COLO668 (cell line): Measurements from ENCODE around the gene CD244.
"Not testable (repeated sequence)": the region's sequence is repeated elsewhere in the genome, so short reads cannot be mapped to it uniquely, and the experiment has no call there.

ENCODE experiments used
- DNase-seq: peaks from one replicate; lab custom pipeline; 2025; ENCODE audit not compliant: unreplicated experiment; lab: John Stamatoyannopoulos, UW

CD244 gene

GRCh38 chr1:160880216-160880615 is 17.5 kb upstream of the CD244 start:
- DNase-seq: no peak

GRCh38 chr1:160879056-160879455 is 16.4 kb upstream of the CD244 start:
- no peak for DNase-seq

GRCh38 chr1:160877221-160877620 is 14.5 kb upstream of the CD244 start:
- DNase-seq: no peak

DNA sequence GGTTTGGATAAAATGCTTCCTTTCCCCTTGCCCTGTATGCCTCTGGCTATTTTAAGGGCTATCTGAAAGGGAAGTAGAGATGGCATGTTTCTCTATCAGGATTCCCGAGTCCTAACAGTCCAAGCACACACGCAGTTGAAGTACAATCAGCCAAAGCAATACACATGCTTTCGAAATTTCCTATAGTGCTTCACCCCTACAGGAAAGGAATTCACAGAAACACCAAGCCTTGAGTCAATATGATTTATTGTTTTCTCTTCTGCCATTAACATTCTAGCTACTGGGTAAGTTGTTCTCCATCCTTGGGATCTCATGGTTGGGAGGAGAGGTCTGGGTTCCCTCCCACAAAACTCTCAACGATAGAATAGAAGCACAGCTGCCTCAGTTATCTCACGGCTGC is 13.6 kb upstream of the CD244 start:
- DNase-seq: no peak

DNA sequence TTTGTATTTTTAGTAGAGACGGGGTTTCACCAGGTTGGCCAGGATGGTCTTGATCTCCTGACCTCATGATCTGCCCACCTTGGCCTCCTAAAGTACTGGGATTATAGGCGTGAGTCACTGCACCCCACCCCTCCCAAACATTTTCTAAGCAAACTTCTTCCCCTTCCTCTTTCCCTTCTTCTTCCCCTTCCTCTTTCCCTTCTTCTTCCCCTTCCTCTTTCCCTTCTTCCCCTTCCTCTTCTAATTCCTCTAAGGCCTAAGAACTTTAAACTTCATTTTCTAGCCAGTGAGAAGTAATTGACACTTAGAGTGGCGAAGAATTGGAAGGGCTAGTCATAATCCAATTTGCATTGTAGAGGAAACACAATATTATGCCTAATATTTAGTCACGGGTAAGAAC is 12.9 kb upstream of the CD244 start:
- DNase-seq: not testable (repeated sequence)

DNA sequence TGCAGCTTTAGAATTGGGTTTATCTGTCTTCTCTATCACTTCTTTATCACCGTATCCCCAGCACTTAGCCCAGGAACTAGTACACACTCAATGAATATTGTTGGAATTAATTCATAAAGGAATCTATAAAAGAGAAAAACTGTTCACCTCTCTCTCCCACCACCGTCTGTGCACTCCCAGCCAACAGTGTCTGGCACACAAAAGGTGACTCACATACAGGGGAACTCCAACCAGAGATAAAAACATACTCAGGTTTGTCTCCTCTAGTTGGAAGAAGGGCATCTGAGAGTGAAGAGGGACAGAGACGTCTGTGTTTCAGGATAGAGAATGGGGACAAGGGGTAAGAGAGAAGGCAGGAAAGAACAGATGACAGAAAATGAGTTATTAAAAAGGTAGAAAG is 12.2 kb upstream of the CD244 start:
- DNase-seq: no peak

DNA sequence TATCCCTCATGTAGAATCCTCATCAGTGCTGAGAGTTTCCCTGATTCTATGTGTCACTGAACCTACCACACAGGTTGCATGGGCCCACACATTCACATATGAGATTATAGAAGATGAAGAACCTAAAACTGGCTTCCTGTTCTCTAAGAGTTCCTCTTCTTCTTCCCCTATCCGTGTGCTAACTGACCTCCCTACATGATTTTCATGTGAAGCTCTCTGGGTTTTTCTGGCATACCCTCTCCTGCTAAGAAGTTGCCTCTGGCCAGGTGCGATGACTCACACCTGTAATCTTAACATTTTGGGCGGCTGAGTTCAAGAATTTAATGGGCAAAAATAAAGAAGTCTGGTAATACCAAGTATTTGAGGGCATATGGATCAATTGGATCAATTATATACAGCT is 5.5 kb upstream of the CD244 start:
- DNase-seq: no peak

DNA sequence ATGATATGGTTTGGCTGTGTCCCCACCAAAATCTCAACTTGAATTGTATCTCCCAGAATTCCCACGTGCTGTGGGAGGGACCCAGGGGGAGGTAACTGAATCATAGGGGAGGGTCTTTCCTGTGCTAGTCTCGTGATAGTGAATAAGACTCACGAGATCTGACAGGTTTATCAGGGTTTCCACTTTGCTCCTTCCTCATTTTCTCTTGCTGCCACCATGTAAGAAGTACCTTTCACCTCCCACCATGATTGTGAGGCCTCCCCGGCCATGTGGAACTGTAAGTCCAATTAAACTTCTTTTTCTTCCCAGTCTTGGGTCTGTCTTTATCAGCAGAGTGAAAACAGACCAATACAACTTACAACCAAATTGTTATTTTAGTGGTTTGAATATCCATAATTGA is 5.0 kb upstream of the CD244 start:
- DNase-seq: not testable (repeated sequence)

GRCh38 chr1:160866695-160867260 is 4.1 kb upstream of the CD244 start:
- no peak for DNase-seq

- DNase-seq: no peak
Measured at GRCh38 chr1:160866001-160866694, 3.5 kb upstream of the CD244 start.

DNA sequence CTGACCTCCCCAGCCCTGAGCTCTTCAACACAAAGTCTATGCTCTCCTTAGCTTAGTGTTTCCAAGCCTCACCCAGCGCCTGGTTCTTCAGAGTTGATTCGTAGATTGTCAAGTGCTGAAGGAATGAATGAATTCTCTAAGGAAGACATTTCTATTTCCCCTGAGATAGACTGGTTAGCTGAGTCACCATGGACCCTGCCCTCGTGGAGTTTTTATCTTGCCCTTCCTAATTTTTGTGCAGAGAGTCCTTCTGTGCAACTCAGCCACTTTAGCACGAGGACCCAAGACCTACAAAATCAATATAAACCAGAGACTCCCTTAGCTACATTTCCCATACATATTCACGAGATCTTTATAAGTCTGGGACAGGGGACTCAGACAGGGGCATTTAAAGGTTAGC is 2.6 kb upstream of the CD244 start:
- no peak for DNase-seq

DNA sequence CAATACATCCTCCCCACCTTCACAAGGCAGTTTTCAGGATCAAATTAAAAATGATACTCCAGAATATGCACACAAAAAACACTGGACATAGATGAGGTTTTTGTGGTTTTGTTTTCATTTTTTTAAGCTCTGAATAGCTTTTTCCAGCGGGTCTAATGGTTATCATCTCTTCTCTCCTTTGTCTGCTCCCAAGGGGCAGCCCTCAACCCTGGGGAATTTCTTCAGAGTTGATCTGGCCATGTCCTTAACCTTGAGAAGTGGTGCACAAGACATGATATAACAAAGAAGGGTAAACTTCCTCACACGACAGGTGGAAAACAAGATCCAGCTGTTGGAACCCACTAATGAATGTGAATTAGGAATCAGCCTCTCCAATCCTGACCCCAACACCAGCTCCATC is 1.5 kb upstream of the CD244 start:
- no peak for DNase-seq

DNA sequence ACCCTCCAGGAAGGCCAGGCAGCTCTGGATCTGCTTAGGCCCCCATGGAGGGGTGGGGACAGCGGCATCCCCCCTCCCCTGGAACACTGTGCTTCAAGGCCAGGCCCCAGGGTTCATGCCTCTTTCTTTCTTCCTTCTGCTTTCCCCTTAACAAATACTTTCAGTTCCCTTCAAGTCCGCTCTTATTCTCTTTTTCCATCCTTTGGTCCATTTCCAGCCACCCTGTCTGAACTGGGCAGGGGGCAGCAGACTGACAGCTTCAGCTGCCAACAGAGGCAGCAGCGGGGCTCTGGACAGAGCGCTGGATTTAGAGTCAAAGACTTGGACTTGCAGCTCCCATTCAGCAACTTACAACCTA is 1.1 kb upstream of the CD244 start:
- no peak for DNase-seq

DNA sequence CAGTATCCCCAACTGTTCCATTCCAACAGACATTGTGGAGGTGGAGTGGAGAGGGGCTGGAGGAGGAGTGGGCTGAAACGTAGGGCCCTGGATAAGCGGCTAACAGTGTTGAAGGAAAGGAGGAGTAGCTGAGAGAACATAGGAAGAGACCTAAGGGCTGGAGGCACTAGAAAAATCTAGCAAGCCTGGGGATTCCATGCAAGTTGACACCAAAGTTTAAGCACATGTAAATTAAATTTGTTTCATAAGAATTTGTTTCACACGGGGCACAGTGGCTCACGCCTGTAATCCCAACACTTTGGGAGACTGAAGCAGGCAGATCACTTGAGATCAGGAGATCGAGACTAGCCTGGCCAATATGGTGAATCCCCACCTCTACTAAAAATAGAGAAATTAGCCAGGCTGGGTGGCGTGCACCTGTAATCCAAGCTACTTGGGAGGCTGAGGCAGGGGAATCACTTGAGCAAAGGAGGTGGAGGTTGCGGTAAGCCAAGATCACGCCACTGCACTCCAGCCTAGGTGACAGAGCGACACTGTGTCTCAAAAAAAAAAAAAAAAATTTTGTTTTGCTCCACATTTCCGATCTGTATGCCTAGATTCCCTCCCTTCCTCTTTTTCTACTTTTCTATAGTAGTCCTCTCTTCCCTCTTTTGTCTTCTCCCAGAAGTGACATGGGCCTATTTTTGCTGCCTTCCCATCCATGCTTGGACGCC is 530 bp upstream of the CD244 start:
- no peak for DNase-seq

DNA sequence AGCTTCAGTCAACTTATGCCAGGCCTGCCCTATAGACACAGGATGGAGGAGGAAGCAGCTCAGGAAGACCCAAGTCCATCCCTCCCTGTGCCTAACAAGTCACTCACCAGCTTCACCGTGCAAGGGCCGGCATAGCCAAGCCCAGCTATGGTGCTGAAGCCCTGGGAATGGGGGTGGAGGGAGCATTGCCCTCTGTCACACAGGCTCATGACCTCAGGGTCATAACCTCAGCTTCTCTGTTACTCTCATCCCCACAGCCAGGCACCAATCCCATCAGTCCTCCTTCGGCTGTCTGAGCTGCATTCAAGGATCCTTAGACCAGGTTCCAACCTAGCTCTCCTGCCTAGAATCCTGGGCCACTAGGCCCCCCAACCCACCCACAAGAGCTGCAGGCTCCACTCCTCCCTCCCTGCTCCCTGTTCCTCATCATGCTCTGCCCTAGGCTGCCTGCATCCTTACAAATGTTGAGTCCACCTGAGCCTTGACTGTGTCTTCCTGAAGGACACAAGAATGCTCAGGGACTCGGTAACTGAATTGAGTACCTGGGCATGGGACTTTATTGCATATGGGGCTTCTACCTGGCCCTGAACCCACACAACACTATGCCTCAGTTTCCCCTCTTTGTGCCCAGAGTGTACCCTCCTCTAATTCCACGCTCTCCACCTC is 1.7 kb downstream of the CD244 start:
- DNase-seq: no peak

DNA sequence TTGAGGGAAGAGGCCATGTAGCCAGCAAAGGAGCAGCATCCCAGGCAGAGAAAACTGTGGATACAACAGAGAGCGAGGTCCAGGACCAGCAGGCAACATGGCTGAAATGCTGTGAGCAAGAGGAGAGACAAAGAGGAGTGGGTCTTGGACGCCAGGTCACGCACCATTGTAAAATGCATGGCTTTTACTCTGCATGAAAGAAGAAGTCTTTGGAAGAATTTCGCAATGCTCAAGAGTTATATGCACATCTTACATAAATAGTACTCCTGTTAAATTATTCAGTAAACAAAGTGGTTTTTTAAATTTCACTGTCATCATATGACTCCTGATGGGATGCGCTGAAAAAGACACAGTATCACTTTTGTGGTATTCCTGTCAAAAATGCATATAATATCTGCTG is 3.5 kb downstream of the CD244 start:
- no peak for DNase-seq

DNA sequence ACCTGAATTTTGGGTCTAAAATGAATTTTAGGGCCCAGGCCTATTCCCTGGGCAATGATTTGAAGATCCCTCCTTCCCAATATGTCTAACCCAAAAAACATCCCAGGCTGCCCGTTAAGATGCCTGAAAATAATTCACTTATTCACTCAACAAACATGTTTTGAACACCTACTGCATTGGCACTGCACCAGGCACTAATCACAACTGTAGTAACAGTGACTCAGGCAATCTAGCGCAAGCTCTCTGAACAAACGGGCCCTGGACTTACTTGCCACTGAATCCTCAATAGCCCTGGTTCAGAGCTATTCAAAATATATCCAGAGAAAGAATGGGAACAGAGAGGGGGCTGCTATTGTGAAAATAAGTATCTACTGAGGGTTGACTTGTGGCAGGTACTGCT is 4.2 kb downstream of the CD244 start:
- DNase-seq: no peak

DNA sequence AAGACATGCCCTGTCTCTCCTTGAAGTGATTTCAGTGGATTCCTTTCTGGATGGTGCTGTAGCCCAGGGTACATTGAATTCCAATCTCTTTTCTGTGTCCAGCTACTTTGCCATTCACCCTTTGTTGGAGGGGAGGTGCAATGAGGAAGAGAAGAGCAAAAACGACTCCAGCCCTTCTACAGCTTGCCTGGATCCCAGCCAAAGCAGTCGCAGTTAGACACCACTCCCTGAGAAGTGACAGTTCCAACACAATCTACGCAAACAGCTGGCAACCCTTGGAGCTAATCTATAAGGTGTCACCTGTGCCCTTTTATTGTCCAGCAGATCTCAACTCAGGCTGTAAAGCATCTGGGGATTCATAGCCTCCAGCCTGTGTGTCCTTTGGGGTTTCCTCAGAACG is 4.6 kb downstream of the CD244 start:
- DNase-seq: no peak

DNA sequence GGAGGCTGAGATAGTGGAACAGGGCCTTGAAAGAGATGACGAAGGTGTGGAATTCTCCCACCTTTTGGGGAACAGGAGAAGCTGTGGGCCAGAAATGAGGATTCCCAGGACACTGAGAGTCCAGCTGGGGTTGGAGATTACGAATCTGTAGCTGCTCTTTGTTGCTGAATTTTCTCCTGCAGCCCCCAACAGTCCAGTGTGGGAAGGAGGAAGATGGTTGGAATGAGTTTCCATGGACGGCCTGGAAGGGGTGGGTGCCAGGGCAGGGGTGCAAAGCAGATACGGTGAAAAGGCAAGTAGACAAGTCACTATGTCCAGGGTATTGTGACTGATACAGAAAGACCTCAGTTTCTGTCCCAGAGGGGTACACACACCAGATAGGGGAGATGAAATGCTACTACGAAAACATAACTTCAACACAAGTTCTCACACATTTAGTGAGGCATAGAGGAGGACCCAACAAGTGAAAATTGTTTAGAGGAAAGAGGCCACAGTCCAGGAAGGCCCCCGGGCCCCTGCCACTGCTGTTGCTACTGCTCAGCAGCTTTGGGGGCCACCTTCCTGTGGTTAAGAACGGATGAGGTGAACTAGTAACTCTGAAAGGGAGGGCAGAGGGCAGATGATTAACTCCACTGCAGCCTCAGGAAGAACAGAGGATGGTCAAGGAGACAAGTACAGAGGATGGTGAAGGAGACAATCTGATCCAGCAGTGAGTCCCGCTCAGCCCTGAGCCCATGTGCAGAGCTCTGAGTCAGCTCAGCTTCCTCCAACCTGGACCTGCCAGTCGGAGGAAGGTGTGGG is 7.3 kb downstream of the CD244 start:
- no peak for DNase-seq

GRCh38 chr1:160853754-160854153 is 8.9 kb downstream of the CD244 start:
- no peak for DNase-seq

- no peak for DNase-seq
Measured at GRCh38 chr1:160853014-160853413, 9.7 kb downstream of the CD244 start.
